HG03039 (cell line): Measurements from ENCODE around the gene ZNF268.
A peak's percentile ranks its signal among the peaks of the same experiment; 100 is the strongest.

Experiments
- ATAC-seq: cut with Tn5 transposase; IDR thresholded peaks from one replicate; pipeline ENCODE4 v1.9.1; 2021; ENCODE audit warnings: mild to moderate bottlenecking, moderate library complexity; ENCODE audit not compliant: unreplicated experiment

ZNF268 gene

DNA sequence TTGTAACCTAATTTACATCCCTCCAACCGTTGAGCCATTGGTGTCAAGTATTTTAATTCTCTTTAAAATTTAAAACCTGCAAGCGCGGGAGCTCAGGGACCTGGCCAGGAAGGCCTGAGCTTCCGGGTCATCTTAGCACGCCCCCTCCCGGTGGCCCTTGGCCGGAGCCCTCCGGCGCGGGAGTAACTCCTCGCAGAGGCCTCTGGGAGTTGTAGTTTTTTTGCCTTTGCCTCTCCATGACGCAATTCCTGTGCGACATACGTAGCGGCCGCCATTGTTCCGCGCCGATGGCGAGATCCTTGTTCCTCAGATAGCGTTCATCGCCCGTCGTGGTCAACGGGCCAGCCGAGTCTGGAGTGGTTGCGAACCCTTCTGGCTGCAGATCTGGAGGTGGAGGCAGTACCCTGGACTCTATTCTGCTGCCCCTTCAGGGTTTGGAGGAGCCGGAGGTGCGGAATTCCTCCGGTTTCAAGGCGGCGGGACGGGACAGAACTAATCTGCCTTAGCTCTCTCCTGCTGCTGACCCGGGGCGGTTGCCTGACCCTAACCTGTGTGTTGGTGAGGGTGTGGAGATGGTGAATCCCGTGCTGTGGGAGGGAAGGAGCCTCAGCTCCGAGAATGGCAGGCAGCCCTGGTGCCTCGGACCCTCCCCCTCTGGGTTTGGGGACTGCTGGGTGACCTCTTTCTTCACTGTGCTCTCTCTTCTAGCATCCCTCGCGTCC, at the start of gene ZNF268:
Gene ZNF268, plus strand, starts transcription at position 258 of the 722 bp plus-strand sequence. CDS start 503 bp downstream, outside the sequence.
- peak; percentile 89 for ATAC-seq

- ATAC-seq, result no peak
Observed at GRCh38 chr12:133135747-133136146, 45.5 kb upstream of the ZNF268 start.

- no peak for ATAC-seq
Observed at GRCh38 chr12:133145981-133146380, 35.3 kb upstream of the ZNF268 start.

DNA sequence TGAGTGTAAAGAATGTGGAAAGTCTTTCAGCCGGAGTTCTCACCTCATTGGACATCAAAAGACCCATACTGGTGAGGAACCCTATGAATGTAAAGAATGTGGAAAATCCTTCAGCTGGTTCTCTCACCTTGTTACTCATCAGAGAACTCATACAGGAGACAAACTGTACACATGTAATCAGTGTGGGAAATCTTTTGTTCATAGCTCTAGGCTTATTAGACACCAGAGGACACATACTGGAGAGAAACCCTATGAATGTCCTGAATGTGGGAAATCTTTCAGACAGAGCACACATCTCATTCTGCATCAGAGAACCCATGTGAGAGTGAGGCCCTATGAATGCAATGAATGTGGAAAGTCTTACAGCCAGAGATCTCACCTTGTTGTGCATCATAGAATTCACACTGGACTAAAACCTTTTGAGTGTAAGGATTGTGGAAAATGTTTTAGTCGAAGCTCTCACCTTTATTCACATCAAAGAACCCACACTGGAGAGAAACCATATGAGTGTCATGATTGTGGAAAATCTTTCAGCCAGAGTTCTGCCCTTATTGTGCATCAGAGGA, 25.1 kb upstream of the ZNF268 start:
- no peak for ATAC-seq

- no peak for ATAC-seq
Observed at GRCh38 chr12:133165776-133166175, 15.5 kb upstream of the ZNF268 start.

DNA sequence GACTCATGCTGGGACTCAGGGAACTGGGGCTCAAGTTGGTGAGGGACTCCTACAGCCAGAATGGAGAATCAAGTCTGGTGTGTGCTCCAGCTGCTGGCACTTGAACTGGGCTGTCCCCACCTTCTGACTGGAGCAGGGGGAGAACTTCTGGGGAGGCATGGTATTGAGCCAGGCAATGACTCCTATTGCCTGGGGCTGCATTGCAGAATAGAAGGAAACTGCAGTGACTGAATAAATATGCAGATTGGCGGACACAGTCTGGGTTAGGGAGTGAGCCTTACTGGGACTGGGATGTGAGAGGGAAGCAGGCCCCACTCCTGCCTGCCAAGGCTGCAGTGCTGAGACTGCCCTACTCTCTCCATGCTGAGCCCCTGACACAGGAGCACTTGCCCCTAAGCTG, 8.8 kb upstream of the ZNF268 start:
- ATAC-seq, result no peak

DNA sequence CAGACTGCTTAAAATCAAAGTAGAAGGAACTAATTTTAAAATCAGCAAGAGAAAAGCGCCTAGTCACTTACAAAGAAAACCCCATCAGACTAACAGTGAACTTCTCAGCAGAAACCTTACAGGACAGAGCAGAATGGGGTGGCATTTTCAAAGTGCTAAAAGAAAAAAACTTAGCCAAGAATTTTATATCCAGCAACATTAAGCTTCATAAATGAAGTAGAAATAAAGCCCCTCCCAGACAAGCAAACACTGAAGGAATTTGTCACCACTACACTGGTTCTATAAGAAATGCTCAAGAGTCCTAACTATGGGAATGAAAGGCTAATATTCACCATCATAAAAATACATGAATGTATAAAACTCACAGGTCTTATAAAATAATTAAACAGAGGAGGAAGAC, 6.4 kb upstream of the ZNF268 start:
- no peak for ATAC-seq

- no peak for ATAC-seq
Observed at GRCh38 chr12:133180669-133181068, 626 bp upstream of the ZNF268 start.

DNA sequence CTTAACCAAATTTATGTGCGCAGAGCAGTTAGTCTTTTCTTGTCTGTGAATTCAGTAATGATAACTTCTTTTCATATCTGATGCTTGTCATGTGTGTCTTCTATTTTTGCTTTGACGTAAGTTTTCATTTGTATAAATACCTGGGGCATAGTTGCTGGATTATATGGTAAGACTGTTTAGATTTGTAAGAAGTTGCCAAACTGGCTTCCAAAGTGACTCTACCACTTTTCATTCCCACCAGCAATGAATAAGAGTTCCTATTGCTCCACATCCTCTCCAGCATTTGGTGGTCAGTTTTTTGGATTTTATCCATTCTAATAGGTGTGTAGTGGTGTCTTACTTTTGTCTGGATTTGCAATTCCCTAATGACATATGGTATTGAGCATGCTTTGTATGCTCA, 8.9 kb downstream of the ZNF268 start:
- no peak for ATAC-seq

GRCh38 chr12:133192847-133193246, 11.6 kb downstream of the ZNF268 start:
- ATAC-seq, result no peak

- ATAC-seq, result no peak
Observed at GRCh38 chr12:133201888-133202287, 20.6 kb downstream of the ZNF268 start.

DNA sequence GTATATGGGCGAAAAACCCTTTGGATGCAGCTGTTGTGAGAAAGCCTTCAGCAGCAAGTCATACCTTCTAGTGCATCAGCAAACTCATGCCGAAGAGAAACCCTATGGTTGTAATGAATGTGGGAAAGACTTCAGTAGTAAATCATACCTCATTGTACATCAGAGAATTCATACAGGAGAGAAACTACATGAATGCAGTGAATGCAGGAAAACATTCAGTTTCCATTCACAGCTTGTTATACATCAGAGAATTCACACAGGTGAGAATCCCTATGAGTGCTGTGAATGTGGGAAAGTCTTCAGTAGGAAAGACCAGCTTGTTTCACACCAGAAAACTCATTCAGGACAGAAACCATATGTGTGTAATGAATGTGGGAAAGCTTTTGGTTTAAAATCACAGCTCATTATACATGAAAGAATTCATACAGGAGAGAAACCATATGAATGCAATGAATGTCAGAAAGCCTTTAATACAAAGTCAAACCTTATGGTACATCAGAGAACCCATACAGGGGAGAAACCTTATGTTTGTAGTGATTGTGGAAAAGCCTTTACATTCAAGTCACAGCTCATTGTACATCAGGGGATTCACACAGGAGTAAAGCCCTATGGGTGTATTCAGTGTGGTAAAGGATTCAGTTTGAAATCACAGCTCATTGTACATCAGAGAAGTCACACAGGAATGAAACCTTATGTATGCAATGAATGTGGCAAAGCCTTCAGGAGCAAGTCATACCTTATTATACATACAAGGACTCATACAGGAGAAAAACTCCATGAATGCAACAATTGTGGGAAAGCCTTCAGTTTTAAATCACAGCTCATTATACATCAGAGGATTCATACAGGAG, 21.4 kb downstream of the ZNF268 start:
- ATAC-seq, result no peak

DNA sequence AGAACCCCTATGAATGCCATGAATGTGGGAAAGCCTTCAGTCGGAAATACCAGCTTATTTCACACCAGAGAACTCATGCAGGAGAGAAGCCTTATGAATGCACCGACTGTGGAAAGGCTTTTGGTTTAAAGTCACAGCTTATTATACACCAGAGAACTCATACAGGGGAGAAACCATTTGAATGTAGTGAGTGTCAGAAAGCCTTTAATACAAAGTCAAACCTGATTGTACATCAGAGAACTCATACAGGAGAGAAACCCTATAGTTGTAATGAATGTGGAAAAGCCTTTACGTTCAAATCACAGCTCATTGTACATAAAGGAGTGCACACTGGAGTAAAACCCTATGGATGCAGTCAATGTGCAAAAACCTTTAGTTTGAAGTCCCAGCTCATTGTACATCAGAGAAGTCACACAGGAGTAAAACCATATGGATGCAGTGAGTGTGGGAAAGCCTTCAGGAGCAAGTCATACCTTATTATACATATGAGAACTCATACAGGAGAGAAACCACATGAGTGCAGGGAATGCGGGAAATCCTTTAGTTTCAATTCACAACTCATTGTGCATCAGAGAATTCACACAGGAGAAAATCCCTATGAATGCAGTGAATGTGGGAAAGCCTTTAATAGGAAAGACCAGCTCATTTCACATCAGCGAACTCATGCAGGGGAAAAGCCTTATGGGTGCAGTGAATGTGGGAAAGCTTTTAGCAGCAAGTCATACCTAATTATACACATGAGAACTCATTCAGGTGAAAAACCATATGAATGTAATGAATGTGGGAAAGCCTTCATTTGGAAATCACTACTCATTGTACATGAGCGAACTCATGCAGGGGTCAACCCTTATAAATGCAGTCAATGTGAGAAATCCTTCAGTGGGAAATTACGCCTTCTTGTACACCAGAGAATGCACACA, 22.3 kb downstream of the ZNF268 start:
- ATAC-seq, result no peak

DNA sequence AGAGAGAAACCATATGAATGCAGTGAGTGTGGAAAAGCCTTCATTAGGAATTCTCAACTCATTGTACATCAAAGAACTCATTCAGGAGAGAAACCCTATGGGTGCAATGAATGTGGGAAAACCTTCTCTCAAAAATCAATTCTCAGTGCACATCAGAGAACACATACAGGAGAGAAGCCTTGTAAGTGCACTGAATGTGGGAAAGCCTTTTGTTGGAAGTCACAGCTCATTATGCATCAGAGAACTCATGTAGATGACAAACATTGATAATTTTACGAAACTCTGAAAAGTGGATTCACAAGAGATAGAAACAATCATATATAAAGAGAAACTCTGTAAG, 22.9 kb downstream of the ZNF268 start:
- no peak for ATAC-seq

GRCh38 chr12:133206390-133206789, 25.1 kb downstream of the ZNF268 start:
- no peak for ATAC-seq

DNA sequence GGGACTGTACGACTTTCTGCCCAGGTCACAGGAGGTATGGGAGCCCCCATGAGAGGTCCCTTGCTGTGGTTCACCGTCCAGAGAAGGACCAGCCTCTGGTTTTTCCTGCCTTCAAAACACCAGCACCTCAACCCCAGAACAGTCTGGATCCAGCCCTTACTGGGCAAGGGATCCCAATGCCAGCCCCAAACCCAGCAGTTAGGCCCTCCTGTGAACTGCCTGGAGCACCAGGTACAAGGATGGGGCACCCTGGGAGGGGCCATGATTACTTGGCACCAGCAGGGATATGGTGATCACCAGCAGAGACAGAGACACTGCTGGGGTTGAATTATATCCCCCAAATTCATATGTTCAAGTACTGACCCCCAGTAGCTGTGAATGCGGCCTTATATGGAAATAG, 34.4 kb downstream of the ZNF268 start:
- no peak for ATAC-seq

DNA sequence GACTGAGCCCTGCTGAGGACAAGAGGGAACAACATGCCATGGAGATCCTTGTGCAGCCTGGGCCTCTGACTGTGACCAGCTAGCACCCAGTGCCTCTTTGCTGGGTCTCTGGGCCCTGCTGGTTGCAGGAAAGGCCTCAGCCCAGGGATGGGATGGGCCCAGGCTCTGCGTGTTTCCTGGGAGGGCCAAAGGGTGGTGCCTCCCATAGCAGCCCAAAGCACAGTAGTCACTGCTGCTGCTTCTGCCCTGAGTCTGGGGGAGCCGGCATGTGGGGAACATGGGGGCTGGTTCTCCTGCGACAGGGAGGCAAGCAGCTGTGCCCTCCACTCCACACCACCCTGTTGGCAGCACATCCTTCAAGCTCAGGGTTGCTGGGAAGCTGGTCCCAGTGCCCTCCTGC, 35.9 kb downstream of the ZNF268 start:
- ATAC-seq, result no peak

GRCh38 chr12:133220521-133220920, 39.2 kb downstream of the ZNF268 start:
- ATAC-seq, result no peak

- no peak for ATAC-seq
Observed at GRCh38 chr12:133221241-133221640, 39.9 kb downstream of the ZNF268 start.

GRCh38 chr12:133222211-133222610, 40.9 kb downstream of the ZNF268 start:
- ATAC-seq, result no peak

GRCh38 chr12:133225527-133225926, 44.2 kb downstream of the ZNF268 start:
- no peak for ATAC-seq
